GM12878 (cell line): ENCODE results near the gene DNAJA4. TPM values are rescaled to one million over a fixed set of nuclear protein-coding genes. Genes with fewer than 3 reads are reported as not detected.

ENCODE experiments used
- ATAC-seq: fragments of 200-7000 bp; cut with Tn5 transposase; 3 replicates; pipeline ENCODE4 v1.9.1; 2020; ENCODE audit warnings: mild to moderate bottlenecking, moderate library complexity
- BruUV-seq: library from RNA; stranded (reverse); fragments of 400-500 nt; replicated peaks from 2 replicates; lab custom pipeline; 2021; lab: Mats Ljungman, UMichigan
- CTCF ChIA-PET: fragments of 300-600 bp; sonication (Branson Sonifier 250); formaldehyde crosslinking; extraction: SDS; loops from one replicate; lab custom pipeline; 2021; ENCODE audit warnings: inconsistent platforms; lab: Yijun Ruan, JAX
- POLR2A ChIA-PET: fragments of 350-600 bp; formaldehyde crosslinking; extraction: SDS; loops from one replicate; lab custom pipeline; 2021; ENCODE audit warnings: inconsistent platforms; lab: Charles Lee
- RAD21 ChIA-PET: fragments of 300-600 bp; sonication (Branson Sonifier 250); formaldehyde crosslinking; loops from one replicate; lab custom pipeline; 2023; ENCODE audit warnings: antibody characterized with exemption; ENCODE audit not compliant: unreplicated experiment; lab: Charles Lee
- SMC1A ChIA-PET: fragments of 300-600 bp; sonication (Branson Sonifier 250); formaldehyde crosslinking; loops from one replicate; lab custom pipeline; 2023; ENCODE audit not compliant: unreplicated experiment, uncharacterized antibody; lab: Charles Lee
- DNase-seq: peaks from one replicate; pipeline ENCODE4 v3.0.0-alpha.2; 2011; ENCODE audit warnings: low read depth, low spot score
- FAIRE-seq: peaks from 3 replicates; lab custom pipeline; 2011; peaks lifted over from hg19 to GRCh38; lab: Jason Lieb, UNC
- H2AFZ ChIP-seq: 2 replicates; pipeline ENCODE4 v1.6.0; 2011; ENCODE audit warnings: low read depth, low read length, control low read depth; ENCODE audit not compliant: control insufficient read depth
- H3K27ac ChIP-seq: 2 replicates; pipeline ENCODE4 v1.5.1; 2011; ENCODE audit warnings: control low read depth; ENCODE audit not compliant: control insufficient read depth, insufficient read depth
- H3K27me3 ChIP-seq, 2 experiments: replicated peaks in 1 of 2; 2 replicates each; pipeline versions ENCODE4 v1.6.0 to v1.6.1; 2011; ENCODE audit warnings: low read length in 1 of 2; ENCODE audit not compliant: control insufficient read depth in 2 of 2, insufficient read depth in 2 of 2
- H3K36me3 ChIP-seq, 2 experiments: 2 replicates each; pipeline ENCODE4 v1.5.1; 2011; ENCODE audit warnings: low read length in 1 of 2; ENCODE audit not compliant: control insufficient read depth in 2 of 2, insufficient read depth in 2 of 2
- H3K4me1 ChIP-seq: 2 replicates; pipeline ENCODE4 v1.6.1; 2011; ENCODE audit warnings: mild to moderate bottlenecking, low read length, moderate library complexity, mixed read lengths; ENCODE audit not compliant: control insufficient read depth, insufficient read depth
- H3K4me2 ChIP-seq: 2 replicates; pipeline ENCODE4 v1.6.0; 2011; ENCODE audit warnings: control low read depth; ENCODE audit not compliant: control insufficient read depth, insufficient read depth
- H3K4me3 ChIP-seq: fragments of 200-600 bp; sonication (generic); 2 replicates; pipeline ENCODE4 v1.5.1; 2016
- H3K79me2 ChIP-seq: 2 replicates; pipeline ENCODE4 v1.6.0; 2011; ENCODE audit warnings: low read length; ENCODE audit not compliant: control insufficient read depth, insufficient read depth
- H3K9ac ChIP-seq: 2 replicates; pipeline ENCODE4 v1.8.0; 2011; ENCODE audit warnings: low read length, control low read depth, mixed read lengths; ENCODE audit not compliant: control insufficient read depth, insufficient read depth
- H3K9me3 ChIP-seq: replicated peaks from 3 replicates; pipeline ENCODE4 v1.5.1; 2011; ENCODE audit warnings: mild to moderate bottlenecking, low read length; ENCODE audit not compliant: control insufficient read depth, insufficient read depth
- H4K20me1 ChIP-seq: 2 replicates; pipeline ENCODE4 v1.6.0; 2011; ENCODE audit not compliant: control insufficient read depth, insufficient read depth
- ETV6 ChIP-seq, 2 experiments: fragments of 450-650 bp in 1 of 2; IDR thresholded peaks in 1 of 2; conservative IDR thresholded peaks in 1 of 2; 2 replicates each; pipeline ENCODE4 v1.6.1; 2014; ENCODE audit warnings: antibody characterized with exemption in 1 of 2, borderline replicate concordance in 1 of 2, low read depth in 1 of 2, mild to moderate bottlenecking in 1 of 2, moderate library complexity in 1 of 2
- GATAD2B ChIP-seq: fragments of 450-650 bp; conservative IDR thresholded peaks from 2 replicates; pipeline ENCODE4 v1.6.1; 2017; ENCODE audit warnings: low read depth, mild to moderate bottlenecking, moderate library complexity
- KLF5 ChIP-seq: fragments of 450-650 bp; IDR thresholded peaks from 2 replicates; pipeline ENCODE4 v1.6.1; 2014; ENCODE audit warnings: mild to moderate bottlenecking; ENCODE audit not compliant: partially characterized antibody
- MXI1 ChIP-seq: fragments of 150-350 bp; IDR thresholded peaks from 2 replicates; pipeline ENCODE4 v1.6.1; 2011; ENCODE audit warnings: low read depth, mild to moderate bottlenecking, inconsistent platforms, low read length, improper control_type of control experiment
- NRF1 ChIP-seq: conservative IDR thresholded peaks from 2 replicates; pipeline ENCODE4 v1.6.1; 2011; ENCODE audit warnings: mild to moderate bottlenecking, low read depth, low read length, improper control_type of control experiment
- REST ChIP-seq: IDR thresholded peaks from 2 replicates; pipeline ENCODE4 v1.6.1; 2012; ENCODE audit warnings: mild to moderate bottlenecking, low read depth, low read length
- STAT1 ChIP-seq: fragments of 450-650 bp; conservative IDR thresholded peaks from 2 replicates; pipeline ENCODE4 v1.6.1; 2014; ENCODE audit warnings: antibody characterized with exemption, mild to moderate bottlenecking
- TBL1XR1 ChIP-seq: IDR thresholded peaks from 2 replicates; pipeline ENCODE4 v1.6.1; 2012; ENCODE audit warnings: low read depth, low read length, improper control_type of control experiment
- ZBTB40 ChIP-seq: fragments of 450-650 bp; IDR thresholded peaks from 2 replicates; pipeline ENCODE4 v1.6.1; 2016; ENCODE audit warnings: mild to moderate bottlenecking, moderate library complexity, borderline replicate concordance
- ZNF217 ChIP-seq: fragments of 450-650 bp; IDR thresholded peaks from 2 replicates; pipeline ENCODE4 v1.6.1; 2017; ENCODE audit warnings: antibody characterized with exemption, mild to moderate bottlenecking
- ZNF384 ChIP-seq: IDR thresholded peaks from 2 replicates; pipeline ENCODE4 v1.6.1; 2012; ENCODE audit warnings: low read depth, mild to moderate bottlenecking, low read length, improper control_type of control experiment, borderline replicate concordance
- WGBS: methylation state at CpG from one replicate; pipeline ENCODE4 v1.1.6; 2016; ENCODE audit warnings: low lambda C conversion rate; ENCODE audit not compliant: insufficient replicate concordance, insufficient coverage; ENCODE audit errors: missing lambda C conversion rate; 5-methylcytosine and 5-hydroxymethylcytosine counted together
- in situ Hi-C: fragments of 300-500 bp; cut with MboI; formaldehyde crosslinking; loops from 9 replicates; pipeline ENCODE4 v1.14.3; 2018; ENCODE audit warnings: mixed read lengths
- intact Hi-C: fragments of 100-400 bp; cut with micrococcal nuclease; formaldehyde crosslinking; loops from one replicate; pipeline ENCODE4 v1.14.2; 2022; ENCODE audit not compliant: unreplicated experiment
- polyA plus RNA-seq, 11 experiments: library from polyadenylated mRNA; depleted of rRNA in 4 of 11; unstranded in 6 of 11; stranded (reverse) in 5 of 11; fragments of >200 nt; fragmentation: Nextera tagmentation in 4 of 11; fragmentation: Illumina TruSeq in 1 of 11; extraction: Ambion mirVana in 4 of 11; extraction: Trizol in 1 of 11; gene quantifications; 1 replicate in 1 of 11; 2 replicates in 10 of 11; pipeline versions ENCODE4 v1.2.1 to v1.2.3, GENCODE V29; 2011 to 2016; ENCODE audit warnings: inconsistent platforms in 2 of 11, missing spikeins in 2 of 11, low read depth in 1 of 11
- total RNA-seq, 4 experiments: library from RNA; depleted of rRNA in 3 of 4; stranded (reverse); fragments of >200 nt in 3 of 4; fragmentation: Illumina TruSeq in 1 of 4; extraction: Trizol in 1 of 4; gene quantifications; 2 replicates each; pipeline versions ENCODE4 v1.2.1 to v1.2.3, GENCODE V29; 2013 to 2021
- TF ChIP-seq, protein P1 (sequence below): IDR thresholded peaks from 2 replicates; pipeline ENCODE4 v1.6.1; 2012; ENCODE audit warnings: low read depth, low read length, improper control_type of control experiment

Gene DNAJA4
- total and polyA plus RNA-seq, 10 of the 15 experiments (the other 5 are each of a cell fraction or from before 2014, with no cell fraction given), result 0.01 to 10.4 (median 4.1) TPM

DNA sequence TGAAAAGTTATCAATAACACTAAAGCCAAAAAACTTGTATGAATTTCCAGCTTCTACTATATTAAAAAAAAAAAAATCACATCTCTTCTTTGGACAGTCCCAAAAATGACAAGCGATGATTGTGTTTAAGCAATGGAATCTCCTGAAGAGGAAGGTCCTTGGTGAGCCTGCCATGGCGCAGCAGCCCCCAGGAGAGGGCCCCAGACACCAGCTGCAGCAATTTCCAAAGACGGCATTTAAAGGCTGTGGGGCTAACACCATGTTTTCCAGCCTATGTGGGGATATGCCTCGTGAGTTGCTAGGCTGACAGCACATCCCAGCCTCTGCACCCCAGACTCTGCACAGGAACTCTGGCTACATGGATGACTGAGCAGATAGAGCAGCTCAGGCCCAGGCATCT is 20.4 kb downstream of the DNAJA4 start (continued):
- TF ChIP-seq GATAD2B (no peak), TBL1XR1 (no peak), ZNF217 (no peak), STAT1 (no peak), MXI1 (no peak)
- TF ChIP-seq, protein P1, sequence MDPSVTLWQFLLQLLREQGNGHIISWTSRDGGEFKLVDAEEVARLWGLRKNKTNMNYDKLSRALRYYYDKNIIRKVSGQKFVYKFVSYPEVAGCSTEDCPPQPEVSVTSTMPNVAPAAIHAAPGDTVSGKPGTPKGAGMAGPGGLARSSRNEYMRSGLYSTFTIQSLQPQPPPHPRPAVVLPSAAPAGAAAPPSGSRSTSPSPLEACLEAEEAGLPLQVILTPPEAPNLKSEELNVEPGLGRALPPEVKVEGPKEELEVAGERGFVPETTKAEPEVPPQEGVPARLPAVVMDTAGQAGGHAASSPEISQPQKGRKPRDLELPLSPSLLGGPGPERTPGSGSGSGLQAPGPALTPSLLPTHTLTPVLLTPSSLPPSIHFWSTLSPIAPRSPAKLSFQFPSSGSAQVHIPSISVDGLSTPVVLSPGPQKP, result no peak

DNA sequence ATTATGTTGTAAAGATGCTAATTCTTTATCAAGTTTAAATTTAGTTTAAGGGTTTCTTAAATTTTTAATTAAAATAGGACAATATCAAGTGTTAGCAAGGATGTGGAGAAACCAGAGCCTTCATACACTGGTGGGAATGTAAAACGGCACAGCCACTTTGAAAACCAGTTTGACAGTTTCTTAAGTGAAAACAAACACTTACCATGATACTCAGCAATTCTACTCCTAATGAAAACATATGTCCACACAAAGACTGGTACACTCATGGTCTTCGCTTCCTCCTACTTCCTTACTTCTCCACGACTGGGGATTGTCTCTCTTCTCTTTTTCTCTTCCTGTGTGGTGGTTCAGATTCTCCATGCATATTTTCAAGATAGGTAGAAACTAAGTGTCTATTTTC is 25.9 kb downstream of the DNAJA4 start:
- H3K4me2 ChIP-seq, result no peak overlapping the region
- in situ Hi-C loops (no loop called here), intact Hi-C loops (no loop called here)
- 59% methylated on average over 3 of the region's 3 CpGs for WGBS
- H2AFZ ChIP-seq, result no peak overlapping the region
- ATAC-seq (no peak), FAIRE-seq (no peak), DNase-seq (no peak)
- ChIA-PET POLR2A (no interaction called here), SMC1A (no interaction called here), CTCF (no interaction called here), RAD21 (no interaction called here)
- H3K79me2 ChIP-seq, result no peaks in the 10 kb centered on the region
- no peaks in the 10 kb centered on the region for H4K20me1 ChIP-seq
- BruUV-seq, result no TSS peak
- no peak overlapping the region for H3K27ac ChIP-seq
- no peaks in the 10 kb centered on the region for H3K4me1 ChIP-seq
- H3K9me3 ChIP-seq, result no peaks in the 10 kb centered on the region
- H3K27me3 ChIP-seq, result no peaks in the 10 kb centered on the region
- H3K9ac ChIP-seq, result no peak overlapping the region
- peaks cover 6 to 18% of the 10 kb centered on the region in 2 experiments for H3K36me3 ChIP-seq
- H3K4me3 ChIP-seq, result no peak overlapping the region
- TF ChIP-seq KLF5 (no peak), ETV6 (conservative IDR thresholded peaks at IDR 0.05 in 1 of 2, IDR thresholded peaks at IDR 0.05 in 1 of 2; ENCODE audit: borderline replicate concordance in 1 of 2, low read depth in 1 of 2) (no peak), ZNF384 (no peak), ZBTB40 (no peak), NRF1 (no peak), REST (no peak)
